Measurements from ENCODE around the gene SMKR1. TPM values are rescaled to one million over a fixed set of nuclear protein-coding genes. Genes with fewer than 3 reads are reported as not detected.

SMKR1 gene
- total RNA-seq, 1 donor from 2014 or later, result not detected

DNA sequence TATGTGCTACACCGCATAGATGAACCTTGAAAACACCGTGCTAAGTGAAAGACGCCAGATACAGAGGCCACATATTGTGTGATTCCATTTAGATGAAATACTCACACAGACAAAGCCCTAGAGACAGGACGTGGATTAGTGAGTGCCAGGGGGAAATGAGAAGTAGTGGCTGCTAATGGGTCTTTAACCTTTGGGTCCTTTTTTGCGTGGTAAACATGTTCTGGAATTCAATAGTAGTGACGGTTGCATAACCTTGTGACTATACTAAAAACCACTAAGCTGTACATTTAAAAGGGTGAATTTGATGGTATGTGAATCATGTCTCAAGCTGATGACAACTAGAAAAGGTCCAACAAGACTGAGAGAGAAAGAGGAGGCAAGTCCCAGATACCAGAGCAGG lies 15.6 kb downstream of the SMKR1 start:
- H3K27me3 ChIP-seq (ENCODE audit: insufficient read depth, low read length), result peaks cover 5% of the 10 kb centered on the region
- H3K27ac Mint-ChIP-seq (ENCODE audit: unreplicated experiment), result no peak overlapping the region
- no peak overlapping the region for H2AFZ ChIP-seq (ENCODE audit: low read depth, low read length)
- peaks cover 49% of the 10 kb centered on the region for H3K27me3 Mint-ChIP-seq (ENCODE audit: low read depth, unreplicated experiment)
- no peaks in the 10 kb centered on the region for H3K9me3 Mint-ChIP-seq (ENCODE audit: unreplicated experiment)
- H3K27ac ChIP-seq (ENCODE audit: low read depth, low read length), result no peak overlapping the region
- H3K36me3 ChIP-seq (ENCODE audit: insufficient read depth, low read length), result no peaks in the 10 kb centered on the region
- H3K4me3 Mint-ChIP-seq (ENCODE audit: unreplicated experiment), result no peak overlapping the region
- H3K4me2 ChIP-seq (ENCODE audit: low read length), result no peak overlapping the region
- FAIRE-seq, result no peak
- no peak for DNase-seq (ENCODE audit: low read depth)
- no peak overlapping the region for H3K9ac ChIP-seq (ENCODE audit: low read length)
- no peaks in the 10 kb centered on the region for H3K4me1 ChIP-seq (ENCODE audit: insufficient read depth, low read length)
- no peaks in the 10 kb centered on the region for H3K79me2 ChIP-seq (ENCODE audit: insufficient read depth, low read length)
- H3K4me3 ChIP-seq (ENCODE audit: insufficient read depth, low read depth, low read length), result no peak overlapping the region
- no peaks in the 10 kb centered on the region for H3K4me1 Mint-ChIP-seq (ENCODE audit: low read depth, unreplicated experiment)
- H4K20me1 ChIP-seq (ENCODE audit: insufficient read depth, low read length), result no peaks in the 10 kb centered on the region
- peaks cover 2% of the 10 kb centered on the region for H3K36me3 Mint-ChIP-seq (ENCODE audit: low read depth, unreplicated experiment)
- no peaks in the 10 kb centered on the region for H3K9me3 ChIP-seq (ENCODE audit: insufficient read depth, low read depth, low read length)
- TF ChIP-seq EZH2 (IDR thresholded peaks at IDR 0.05; ENCODE audit: insufficient read depth, low read length) (no peak), CTCF (IDR thresholded peaks at IDR 0.05; ENCODE audit: insufficient read depth, low read depth, low read length) (no peak)

- no peak overlapping the region for H2AFZ ChIP-seq (ENCODE audit: low read depth, low read length)
- H3K36me3 Mint-ChIP-seq (ENCODE audit: low read depth, unreplicated experiment), result peaks cover 2% of the 10 kb centered on the region
Observed at GRCh38 chr7:129519464-129519863, 17.1 kb downstream of the SMKR1 start.

More at GRCh38 chr7:129519464-129519863, 17.1 kb downstream of the SMKR1 start:
- H3K36me3 ChIP-seq (ENCODE audit: insufficient read depth, low read length), result no peaks in the 10 kb centered on the region
- H3K4me3 ChIP-seq (ENCODE audit: insufficient read depth, low read depth, low read length), result no peak overlapping the region
- FAIRE-seq (no peak), DNase-seq (ENCODE audit: low read depth) (no peak)
- TF ChIP-seq CTCF (IDR thresholded peaks at IDR 0.05; ENCODE audit: insufficient read depth, low read depth, low read length) (no peak), EZH2 (IDR thresholded peaks at IDR 0.05; ENCODE audit: insufficient read depth, low read length) (no peak)
- Mint-ChIP-seq H3K9me3 (ENCODE audit: unreplicated experiment) (no peaks in the 10 kb centered on the region), H3K4me1 (ENCODE audit: low read depth, unreplicated experiment) (no peaks in the 10 kb centered on the region), H3K27ac (ENCODE audit: unreplicated experiment) (no peak overlapping the region), H3K27me3 (ENCODE audit: low read depth, unreplicated experiment) (peaks cover 40% of the 10 kb centered on the region), H3K4me3 (ENCODE audit: unreplicated experiment) (no peak overlapping the region)
- no peaks in the 10 kb centered on the region for H3K9me3 ChIP-seq (ENCODE audit: insufficient read depth, low read depth, low read length)
- H3K4me1 ChIP-seq (ENCODE audit: insufficient read depth, low read length), result no peaks in the 10 kb centered on the region
- peaks cover 7% of the 10 kb centered on the region for H3K27me3 ChIP-seq (ENCODE audit: insufficient read depth, low read length)
- H3K9ac ChIP-seq (ENCODE audit: low read length), result no peak overlapping the region
- H4K20me1 ChIP-seq (ENCODE audit: insufficient read depth, low read length), result no peaks in the 10 kb centered on the region
- H3K79me2 ChIP-seq (ENCODE audit: insufficient read depth, low read length), result no peaks in the 10 kb centered on the region
- H3K27ac ChIP-seq (ENCODE audit: low read depth, low read length), result no peak overlapping the region
- H3K4me2 ChIP-seq (ENCODE audit: low read length), result no peak overlapping the region
